Right lobe of liver (tissue), 4 donors: ENCODE measurements around the gene PRDM15.

ENCODE experiments used
- POLR2A ChIP-seq: fragments of 450-650 bp; IDR thresholded peaks from one replicate; pipeline ENCODE4 v1.6.1; 2017; ENCODE audit warnings: antibody characterized with exemption, mild to moderate bottlenecking
- TF ChIP-seq, protein P1 (sequence below), 4 donors: fragments of 200-600 bp in 3 of 4; fragments of 450-650 bp in 1 of 4; IDR thresholded peaks; one replicate each; pipeline versions ENCODE4 v1.5.1 to v1.8.0; 2016 to 2022; ENCODE audit warnings: antibody characterized with exemption in 4 of 4, mild to moderate bottlenecking in 2 of 4
- donor health status: DM: no; HTN: no; CAD: no.
- donor health status: DM: no; HTN: no; CAD: no.
- donor health status: DM: no; HTN: yes; CAD: no.

DNA sequence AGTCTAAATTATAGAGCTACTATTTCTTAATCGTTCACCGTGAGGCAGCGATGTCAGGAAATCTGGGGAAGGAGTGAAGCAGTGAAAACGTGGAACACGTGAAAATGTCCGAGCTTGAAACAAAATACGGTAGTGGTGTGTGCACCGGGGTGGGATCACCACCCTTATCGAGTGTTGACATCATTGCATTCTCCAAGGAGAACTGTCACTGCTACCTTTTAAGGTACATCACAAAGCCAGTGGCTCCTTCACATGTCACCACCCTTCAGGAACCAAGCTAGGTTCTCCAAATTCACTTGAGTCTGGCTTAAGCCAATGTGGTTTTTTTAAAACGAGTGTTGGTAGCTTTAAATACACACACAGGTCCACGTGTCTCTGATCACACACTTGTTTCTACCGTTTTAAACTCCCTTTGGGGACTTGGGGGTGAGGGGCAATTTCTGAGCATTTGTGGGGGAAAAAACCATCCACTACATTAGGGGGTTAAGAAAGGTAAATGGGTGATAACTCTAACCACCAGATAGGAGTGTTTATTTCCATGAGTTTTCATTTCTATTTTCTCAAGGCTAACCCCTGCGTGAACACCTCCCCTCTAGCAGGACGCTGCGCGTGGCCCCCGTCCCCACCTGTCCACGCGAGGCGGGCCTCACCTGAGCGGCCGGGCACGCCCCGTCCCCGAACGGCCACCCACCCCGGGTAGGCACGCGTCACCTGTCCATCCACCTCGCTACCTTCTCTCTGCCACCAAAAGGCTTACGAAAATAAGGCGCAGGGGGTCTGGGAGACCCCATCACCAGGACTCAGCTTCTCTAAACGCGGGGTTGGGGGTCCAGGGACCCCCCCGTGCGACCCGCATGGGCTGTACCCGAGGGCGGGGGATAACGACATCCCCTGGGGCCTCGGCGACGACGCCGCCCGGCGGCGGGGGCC lies 978 bp downstream of the PRDM15 start:
- TF ChIP-seq, protein P1, sequence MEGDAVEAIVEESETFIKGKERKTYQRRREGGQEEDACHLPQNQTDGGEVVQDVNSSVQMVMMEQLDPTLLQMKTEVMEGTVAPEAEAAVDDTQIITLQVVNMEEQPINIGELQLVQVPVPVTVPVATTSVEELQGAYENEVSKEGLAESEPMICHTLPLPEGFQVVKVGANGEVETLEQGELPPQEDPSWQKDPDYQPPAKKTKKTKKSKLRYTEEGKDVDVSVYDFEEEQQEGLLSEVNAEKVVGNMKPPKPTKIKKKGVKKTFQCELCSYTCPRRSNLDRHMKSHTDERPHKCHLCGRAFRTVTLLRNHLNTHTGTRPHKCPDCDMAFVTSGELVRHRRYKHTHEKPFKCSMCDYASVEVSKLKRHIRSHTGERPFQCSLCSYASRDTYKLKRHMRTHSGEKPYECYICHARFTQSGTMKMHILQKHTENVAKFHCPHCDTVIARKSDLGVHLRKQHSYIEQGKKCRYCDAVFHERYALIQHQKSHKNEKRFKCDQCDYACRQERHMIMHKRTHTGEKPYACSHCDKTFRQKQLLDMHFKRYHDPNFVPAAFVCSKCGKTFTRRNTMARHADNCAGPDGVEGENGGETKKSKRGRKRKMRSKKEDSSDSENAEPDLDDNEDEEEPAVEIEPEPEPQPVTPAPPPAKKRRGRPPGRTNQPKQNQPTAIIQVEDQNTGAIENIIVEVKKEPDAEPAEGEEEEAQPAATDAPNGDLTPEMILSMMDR (IDR thresholded peaks at IDR 0.05): no peak
- TF ChIP-seq POLR2A: no peak
